ENCODE data around the gene SPTBN1.

DNA sequence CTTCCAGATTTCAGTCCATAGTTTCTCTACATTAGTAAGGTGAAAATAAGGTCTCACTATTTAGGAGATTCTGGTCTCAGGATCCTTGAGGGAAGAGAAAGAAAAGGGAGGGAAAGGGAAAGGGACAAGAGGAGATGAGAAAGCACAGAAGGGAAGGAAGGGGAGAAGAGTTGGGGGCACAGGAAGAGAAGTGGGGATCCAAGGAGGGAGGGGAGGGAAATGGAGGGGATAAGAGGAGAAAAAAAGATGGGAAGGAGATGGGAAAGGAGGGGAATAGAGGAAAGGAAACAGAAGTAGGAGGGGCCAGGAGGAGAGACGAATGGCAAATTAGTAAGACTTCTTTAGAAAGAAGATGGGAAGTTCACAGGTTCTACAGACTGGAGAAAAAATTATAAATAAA is 39.2 kb upstream of the SPTBN1 start:
- TF ChIP-seq, protein P1, sequence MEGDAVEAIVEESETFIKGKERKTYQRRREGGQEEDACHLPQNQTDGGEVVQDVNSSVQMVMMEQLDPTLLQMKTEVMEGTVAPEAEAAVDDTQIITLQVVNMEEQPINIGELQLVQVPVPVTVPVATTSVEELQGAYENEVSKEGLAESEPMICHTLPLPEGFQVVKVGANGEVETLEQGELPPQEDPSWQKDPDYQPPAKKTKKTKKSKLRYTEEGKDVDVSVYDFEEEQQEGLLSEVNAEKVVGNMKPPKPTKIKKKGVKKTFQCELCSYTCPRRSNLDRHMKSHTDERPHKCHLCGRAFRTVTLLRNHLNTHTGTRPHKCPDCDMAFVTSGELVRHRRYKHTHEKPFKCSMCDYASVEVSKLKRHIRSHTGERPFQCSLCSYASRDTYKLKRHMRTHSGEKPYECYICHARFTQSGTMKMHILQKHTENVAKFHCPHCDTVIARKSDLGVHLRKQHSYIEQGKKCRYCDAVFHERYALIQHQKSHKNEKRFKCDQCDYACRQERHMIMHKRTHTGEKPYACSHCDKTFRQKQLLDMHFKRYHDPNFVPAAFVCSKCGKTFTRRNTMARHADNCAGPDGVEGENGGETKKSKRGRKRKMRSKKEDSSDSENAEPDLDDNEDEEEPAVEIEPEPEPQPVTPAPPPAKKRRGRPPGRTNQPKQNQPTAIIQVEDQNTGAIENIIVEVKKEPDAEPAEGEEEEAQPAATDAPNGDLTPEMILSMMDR (IDR thresholded peaks at IDR 0.05), result no peak
- no peak for TF ChIP-seq POLR2AphosphoS5 (IDR thresholded peaks at IDR 0.05)

All from gastroesophageal sphincter (tissue), 3 donors.